Activated naive CD4-positive, alpha-beta T cell (primary cell): ENCODE results near the gene BTBD10.
"Not testable (repeated sequence)": the region's sequence is repeated elsewhere in the genome, so short reads cannot be mapped to it uniquely, and the experiment has no call there.

ENCODE experiments used
- DNase-seq, 4 experiments: peaks; one replicate each; lab custom pipeline; 2025; lab: John Stamatoyannopoulos, UW

BTBD10 gene

GRCh38 chr11:13440100-13440855 lies 22.7 kb downstream of the BTBD10 start:
- DNase-seq, result no peak

GRCh38 chr11:13438291-13438690 lies 24.7 kb downstream of the BTBD10 start:
- no peak for DNase-seq

- DNase-seq, result not testable (repeated sequence)
These were observed 26.2 kb downstream of the BTBD10 start for GRCh38 chr11:13436836-13437235.

- DNase-seq, result no peak
These were observed 28.5 kb downstream of the BTBD10 start for GRCh38 chr11:13434247-13435205.

- DNase-seq, result no peak
These were observed 29.6 kb downstream of the BTBD10 start for GRCh38 chr11:13433437-13433836.

GRCh38 chr11:13429836-13430235 lies 33.2 kb downstream of the BTBD10 start:
- no peak for DNase-seq

- DNase-seq, result no peak
These were observed 33.7 kb downstream of the BTBD10 start for GRCh38 chr11:13429288-13429687.

- no peak for DNase-seq
These were observed 35.6 kb downstream of the BTBD10 start for GRCh38 chr11:13427440-13427839.

GRCh38 chr11:13423372-13423771 lies 39.6 kb downstream of the BTBD10 start:
- DNase-seq, result no peak

GRCh38 chr11:13421561-13421960 lies 41.5 kb downstream of the BTBD10 start:
- DNase-seq, result no peak

- DNase-seq, result no peak
These were observed 47.8 kb downstream of the BTBD10 start for GRCh38 chr11:13415201-13415600.

GRCh38 chr11:13405220-13405619 lies 57.8 kb downstream of the BTBD10 start:
- DNase-seq, result no peak

GRCh38 chr11:13398335-13398734 lies 64.7 kb downstream of the BTBD10 start:
- not testable (repeated sequence) for DNase-seq

- DNase-seq, result no peak
These were observed 71.8 kb downstream of the BTBD10 start for GRCh38 chr11:13391217-13391616.

- no peak for DNase-seq
These were observed 74.3 kb downstream of the BTBD10 start for GRCh38 chr11:13388741-13389140.

- DNase-seq, result no peak
These were observed 76.5 kb downstream of the BTBD10 start for GRCh38 chr11:13386567-13386966.

GRCh38 chr11:13384908-13385640 lies 77.9 kb downstream of the BTBD10 start:
- DNase-seq, result no peak

- no peak for DNase-seq
These were observed 80.3 kb downstream of the BTBD10 start for GRCh38 chr11:13382751-13383150.

- DNase-seq, result no peak
These were observed 82.3 kb downstream of the BTBD10 start for GRCh38 chr11:13380731-13381130.

GRCh38 chr11:13378316-13378715 lies 84.7 kb downstream of the BTBD10 start:
- no peak for DNase-seq

- DNase-seq, result no peak
These were observed 86.2 kb downstream of the BTBD10 start for GRCh38 chr11:13376838-13377237.

GRCh38 chr11:13376402-13376801 lies 86.6 kb downstream of the BTBD10 start:
- DNase-seq, result no peak
